SHP77 (cell line): ENCODE results near the gene ITPA.
"Not testable (repeated sequence)": the region's sequence is repeated elsewhere in the genome, so short reads cannot be mapped to it uniquely, and the experiment has no call there.

Experiments used
- DNase-seq, 2 experiments: peaks; one replicate each; lab custom pipeline; 2025; lab: John Stamatoyannopoulos, UW

The ITPA gene

DNA sequence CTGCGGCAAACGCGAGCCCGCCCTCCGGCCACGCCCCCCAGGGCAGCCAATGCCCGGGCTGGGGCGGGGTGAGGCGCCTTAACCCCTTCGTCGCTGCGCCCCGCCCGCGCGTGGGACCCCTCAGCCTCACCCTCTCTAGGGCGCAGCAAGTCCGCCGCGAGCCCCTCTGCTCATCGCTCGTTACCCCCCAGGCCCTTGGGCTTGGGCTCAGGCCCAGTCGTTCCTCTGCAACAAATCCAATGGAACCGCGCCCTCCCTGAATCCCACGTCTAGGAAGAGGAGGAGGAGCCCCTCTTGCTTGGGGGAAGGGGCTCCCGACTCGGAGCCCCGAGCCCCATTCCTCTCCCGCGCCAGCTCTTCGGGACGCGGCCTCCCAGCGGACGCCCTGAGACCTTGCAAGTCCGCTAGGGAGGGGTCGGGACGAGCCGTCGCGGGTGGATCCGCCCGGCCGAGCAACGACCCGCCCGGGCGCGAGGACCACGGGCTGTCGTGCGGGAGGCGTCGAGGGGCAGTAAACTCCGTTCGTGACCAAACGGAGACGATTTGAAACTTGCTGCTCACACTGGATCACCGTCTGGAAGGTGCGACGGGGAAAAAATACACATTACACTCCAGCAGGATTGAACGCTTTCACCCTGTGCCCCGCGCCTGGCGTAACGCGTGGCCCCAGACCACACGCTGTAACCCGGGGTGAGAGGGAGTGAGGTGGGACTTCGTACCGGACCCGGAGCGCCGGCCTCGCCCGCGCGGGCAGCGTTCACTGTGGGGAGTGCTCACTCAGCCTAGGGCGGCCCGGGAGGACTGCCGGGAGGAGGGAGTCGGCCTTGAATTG, 35.5 kb upstream of the ITPA start:
- peak; percentile 81 to 92 for DNase-seq

DNA sequence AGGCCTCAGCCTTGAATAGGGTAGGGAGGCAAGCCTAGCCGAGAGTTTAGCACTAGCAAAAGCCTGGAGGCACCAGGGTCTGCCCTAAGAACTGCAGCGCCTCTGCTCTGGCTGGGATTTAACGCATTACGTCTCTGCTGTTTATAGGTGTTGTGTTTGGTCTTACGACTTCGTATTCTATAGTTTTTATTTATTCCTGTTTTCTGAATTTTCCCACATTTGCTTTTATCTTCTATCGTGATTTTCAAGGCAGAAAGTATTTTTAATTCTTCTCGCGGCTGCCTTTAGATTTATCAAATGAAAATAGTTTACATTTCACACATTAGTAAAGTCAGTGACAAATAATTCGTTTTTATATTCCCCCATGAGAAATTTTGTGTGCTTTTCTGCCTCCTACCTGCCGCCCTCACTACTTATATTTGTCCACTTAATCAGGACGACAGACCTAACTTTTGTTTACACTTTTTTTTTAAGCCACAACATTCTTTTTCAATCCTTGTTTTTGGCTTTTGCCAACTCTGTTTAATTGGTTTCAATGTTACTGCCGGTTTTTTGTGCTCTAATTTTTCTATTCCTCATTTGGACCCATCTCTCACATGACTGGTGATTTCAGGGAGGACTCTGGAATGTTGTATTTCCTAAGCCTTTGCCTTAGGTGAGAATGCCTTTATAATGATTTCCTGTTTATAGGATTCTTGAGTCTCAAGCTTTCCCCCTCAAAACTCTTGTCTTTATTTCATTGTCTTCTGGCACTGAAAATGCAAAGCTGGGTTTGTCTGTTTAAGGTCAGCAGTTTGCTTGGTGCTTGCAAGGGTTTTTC, 34.6 kb upstream of the ITPA start:
- DNase-seq, result peak; percentile 42 to 67

DNA sequence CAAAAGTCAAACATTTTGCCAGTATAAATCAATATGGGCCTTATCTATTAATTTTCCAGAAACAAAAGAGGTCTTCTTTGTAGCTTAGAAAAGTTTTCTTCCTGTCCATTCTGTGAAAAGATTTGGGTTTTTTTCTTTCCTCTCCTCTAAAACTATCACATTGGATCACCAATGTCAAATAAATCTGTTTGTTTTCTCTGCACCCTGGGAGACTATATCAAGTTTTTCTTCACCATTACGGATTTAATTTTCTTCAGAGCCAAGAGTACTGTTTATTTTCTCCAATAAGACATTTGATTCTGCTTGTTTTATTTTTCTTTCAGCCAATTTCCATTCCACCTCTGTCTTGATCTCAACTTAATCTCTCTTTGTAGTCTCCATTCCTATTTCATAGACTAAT, 34.0 kb upstream of the ITPA start:
- no peak for DNase-seq

DNA sequence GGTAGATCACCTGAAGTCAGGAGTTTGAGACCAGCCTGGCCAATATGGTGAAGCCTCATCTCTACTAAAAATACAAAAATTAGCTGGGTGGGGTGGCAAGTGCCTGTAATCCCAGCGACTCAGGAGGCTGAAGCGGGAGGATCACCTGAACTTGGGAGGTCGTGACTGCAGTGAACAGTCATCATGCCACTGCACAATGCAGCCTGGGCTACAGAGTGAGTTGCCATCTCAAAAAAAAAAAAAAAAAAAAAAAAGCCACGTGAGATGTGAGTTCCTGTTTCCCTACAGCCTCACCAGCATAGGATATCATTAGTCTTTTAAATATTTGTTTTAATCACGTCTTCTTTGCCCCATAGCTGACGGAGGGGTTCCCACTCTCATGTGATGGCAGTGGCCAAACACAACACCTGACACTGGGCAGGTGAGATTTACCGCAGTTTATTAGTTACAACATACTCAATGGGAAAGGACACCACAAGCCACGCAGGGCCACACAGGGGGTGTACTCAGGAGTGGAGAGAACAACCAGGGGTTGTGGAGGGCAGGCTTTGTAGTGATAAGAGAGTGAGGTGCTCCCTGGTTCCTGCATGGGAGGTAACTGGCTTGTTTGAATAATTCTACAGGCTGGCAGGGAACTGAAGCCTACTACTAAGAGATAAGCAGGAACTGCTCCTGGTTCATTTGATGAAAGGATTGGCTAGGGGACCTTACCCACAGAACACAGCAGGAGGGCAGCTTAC, 31.4 kb upstream of the ITPA start:
- DNase-seq, result no peak

DNA sequence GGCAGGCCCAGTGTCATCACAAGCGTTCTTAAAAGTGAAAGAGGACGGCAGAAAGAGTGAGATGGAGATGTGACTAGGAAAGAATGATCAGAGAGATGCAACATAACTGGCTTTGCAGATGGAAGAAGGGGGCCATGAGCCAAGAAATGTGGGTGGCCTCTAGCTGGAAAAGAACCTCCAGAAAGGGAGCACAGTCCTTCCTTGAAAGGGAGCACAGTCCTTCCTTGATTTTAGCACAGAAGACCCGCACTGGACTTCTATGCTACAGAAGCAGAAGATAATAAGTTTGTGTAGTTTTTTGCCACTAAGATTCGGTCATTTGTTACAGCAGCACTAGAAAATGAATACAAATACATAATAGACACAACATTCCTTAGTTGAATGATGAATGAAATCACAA, 29.0 kb upstream of the ITPA start:
- no peak for DNase-seq

DNA sequence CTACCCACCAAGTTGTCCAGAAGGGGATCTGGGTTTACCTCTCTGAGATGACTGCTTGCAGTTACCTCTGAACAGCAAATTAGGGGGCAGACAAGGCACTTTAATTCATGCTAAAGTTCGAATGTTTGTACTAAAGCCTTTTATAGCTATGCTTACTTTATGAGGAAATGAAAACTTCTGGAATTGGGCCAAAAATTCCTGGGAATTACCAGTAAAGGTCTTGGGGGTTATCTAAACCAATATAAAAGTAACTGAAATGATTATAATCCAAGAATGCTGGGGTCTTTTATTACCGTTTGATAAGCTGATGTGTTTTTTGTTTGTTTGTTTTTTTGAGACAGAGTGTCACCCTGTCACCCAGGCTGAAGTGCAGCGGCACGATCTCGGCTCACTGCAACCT, 28.0 kb upstream of the ITPA start:
- no peak for DNase-seq

DNA sequence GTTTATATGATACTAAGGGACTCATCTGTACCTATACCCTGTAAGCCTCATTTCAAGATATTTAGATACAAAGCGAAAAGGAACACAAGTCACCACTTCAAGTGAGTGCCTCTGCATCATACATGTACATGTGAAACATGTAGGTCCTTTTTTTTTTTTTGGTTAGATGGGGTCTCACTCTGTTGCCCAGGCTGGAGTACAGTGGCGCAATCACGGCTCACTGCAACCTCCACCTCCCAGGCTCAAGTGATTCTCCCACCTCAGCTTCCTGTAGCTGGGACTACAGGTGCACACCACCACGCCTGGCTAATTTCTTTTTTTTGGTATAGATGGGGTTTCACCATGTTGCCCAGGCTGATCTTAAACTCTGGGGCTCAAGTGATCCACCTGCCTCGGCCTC, 26.9 kb upstream of the ITPA start:
- DNase-seq, result not testable (repeated sequence)

DNA sequence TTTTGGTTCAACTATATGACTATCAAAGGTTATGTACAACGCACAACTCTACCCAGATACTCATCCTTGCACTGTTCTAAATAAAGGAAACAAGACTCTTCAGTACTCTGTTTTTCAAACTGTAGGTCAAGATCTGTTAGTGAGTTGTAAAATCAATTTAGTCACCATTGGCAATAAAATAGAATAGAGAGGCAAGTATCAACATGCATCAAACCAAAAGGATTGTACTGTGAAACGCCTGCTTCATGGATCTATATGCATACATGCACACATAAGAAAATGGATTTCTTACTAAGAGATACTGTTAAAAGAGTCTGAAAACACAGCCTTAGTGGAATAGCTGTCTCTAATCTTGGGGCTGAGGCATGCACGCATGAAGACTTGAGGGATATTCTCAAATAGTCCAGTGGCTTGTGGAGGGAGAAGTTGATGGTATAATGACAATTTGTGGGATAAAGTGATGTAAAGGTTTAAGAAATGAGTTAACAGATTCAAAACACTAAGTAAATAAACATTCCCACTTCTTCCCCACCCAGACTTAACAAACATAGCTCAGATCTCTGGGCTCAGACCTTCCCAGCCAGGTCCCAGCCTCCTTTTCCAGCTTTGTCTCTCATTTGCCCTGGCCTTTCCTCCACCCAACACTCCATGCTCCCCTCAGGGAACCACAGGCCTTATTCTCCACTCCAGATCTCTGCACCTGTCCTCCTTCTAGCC, 25.2 kb upstream of the ITPA start:
- no peak for DNase-seq

DNA sequence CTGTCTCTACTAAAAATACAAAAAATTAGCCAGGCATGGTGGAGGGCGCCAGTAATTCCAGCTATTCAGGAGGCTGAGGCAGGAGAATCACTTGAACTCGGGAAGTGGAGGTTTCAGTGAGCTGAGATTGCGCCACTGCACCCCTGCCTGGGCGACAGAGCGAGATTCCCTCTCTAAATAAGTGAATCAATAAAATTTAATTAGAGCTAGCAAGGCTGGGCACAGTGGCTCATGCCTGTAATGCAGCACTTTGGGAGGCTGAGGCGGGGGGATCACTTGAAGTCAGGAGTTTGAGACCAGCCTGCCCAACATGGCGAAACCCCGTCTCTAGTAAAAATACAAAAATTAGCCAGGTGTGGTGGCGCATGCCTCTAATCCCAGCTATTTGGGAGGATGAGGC, 21.4 kb upstream of the ITPA start:
- DNase-seq, result not testable (repeated sequence)

DNA sequence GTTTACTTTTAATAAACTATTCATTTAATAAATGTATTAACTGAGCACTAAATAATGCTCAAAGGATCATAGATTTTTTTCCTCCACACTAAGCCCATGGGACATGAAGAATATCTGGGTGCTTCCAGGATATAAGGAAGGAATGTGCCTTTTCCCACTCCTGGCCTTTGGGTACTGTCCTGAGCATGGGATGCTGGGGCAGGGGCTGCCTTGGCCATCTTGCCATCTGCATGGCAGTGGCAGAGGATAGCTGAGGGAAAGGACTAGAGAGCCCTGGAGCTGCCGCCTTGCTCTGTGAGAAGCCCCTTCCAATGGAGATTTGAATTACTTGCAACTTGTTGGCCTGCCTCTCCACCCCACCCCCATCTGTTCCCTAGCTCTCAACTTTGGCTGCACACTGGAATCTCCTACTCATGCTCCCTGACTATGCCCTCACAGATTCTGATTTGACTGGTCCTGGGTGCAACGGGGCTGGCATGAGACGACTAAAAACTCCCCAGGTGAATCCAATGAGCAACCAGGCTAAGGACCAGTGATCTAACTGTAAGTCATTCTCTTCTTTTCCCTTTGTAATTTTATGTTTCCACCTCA, 20.4 kb upstream of the ITPA start:
- DNase-seq, result no peak

DNA sequence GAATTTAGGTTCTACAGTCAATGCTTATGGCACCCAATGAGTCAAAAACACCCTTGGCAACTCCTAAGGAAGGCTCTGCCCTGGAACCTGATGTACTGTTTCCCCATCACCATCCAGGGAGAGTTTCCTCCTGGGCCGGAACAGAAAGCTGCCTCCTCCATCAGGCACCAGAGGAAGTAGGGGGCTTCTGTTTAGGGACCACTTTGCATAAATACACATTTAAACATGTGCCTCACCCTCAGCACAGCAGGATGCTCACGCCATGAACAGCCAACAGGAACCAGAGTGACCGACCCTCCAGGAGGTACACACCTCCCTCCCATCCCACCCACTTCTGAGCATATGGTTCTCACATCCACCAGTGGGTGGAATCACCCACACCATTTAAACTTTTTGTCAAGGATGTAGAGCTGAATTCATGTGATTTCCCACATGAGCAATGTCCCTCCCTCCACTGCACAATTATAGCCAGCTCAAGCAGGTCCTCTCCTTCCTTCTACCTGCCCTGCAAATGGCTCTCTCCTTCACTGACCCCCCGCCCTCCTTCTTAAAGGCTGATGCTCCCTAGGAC, 19.7 kb upstream of the ITPA start:
- no peak for DNase-seq

DNA sequence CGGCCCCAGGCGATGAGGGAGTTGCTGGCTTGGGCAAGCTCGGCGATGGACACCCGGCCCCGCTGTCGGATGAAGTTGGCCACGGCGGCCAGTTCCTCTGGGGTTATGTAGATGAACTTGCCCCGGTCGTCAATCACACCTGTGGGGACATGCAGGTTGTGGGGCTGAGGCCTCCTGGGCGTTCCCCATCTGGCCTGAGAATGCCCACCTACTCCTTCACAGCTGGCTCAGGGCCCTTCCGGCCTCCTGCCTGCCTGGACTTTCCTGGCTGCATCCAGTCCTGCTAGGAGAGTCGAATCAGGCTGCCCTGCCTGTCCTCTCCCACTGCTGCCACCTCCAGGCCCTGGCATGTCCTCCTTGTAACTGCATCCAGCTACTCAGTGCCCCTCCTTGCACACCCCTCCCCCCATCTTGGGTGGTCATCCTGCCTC, 18.6 kb upstream of the ITPA start:
- DNase-seq, result no peak

DNA sequence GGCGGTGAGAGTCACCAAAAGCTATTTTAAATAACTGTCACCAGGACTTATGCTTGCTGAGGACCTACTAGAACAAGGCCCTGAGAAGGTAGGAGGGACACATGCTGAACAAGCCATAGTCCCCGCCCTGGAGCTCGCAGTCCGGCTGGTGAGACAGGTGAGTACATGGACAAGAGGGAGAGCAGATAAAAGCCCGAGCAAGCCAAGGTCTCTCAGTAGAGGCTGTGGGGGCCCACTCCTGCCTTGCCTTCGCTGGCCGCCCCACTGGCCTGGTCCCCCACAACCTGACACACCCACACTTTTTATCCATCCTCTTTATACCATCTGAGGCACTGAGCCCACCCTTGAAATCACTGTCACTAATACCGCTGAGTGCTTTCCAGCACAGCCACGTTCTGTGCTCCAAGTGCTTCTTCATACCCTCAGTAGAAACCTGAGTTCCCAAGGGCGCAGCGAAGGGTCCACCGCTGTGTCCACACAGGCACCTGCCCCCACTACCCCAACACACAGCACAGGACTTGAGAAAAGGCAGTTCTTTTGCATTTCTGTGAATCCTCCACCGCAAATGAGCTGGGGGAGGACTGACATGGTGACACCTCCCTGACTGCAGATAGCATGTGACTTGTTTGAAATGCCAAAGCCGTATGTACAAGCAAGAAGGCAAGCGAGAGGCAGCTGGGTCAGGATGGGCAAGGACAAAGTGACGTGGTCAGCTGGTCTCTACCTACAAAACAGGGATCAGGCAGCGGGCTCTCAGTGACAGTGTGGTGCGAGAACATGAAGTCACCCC, 16.9 kb upstream of the ITPA start:
- no peak for DNase-seq

DNA sequence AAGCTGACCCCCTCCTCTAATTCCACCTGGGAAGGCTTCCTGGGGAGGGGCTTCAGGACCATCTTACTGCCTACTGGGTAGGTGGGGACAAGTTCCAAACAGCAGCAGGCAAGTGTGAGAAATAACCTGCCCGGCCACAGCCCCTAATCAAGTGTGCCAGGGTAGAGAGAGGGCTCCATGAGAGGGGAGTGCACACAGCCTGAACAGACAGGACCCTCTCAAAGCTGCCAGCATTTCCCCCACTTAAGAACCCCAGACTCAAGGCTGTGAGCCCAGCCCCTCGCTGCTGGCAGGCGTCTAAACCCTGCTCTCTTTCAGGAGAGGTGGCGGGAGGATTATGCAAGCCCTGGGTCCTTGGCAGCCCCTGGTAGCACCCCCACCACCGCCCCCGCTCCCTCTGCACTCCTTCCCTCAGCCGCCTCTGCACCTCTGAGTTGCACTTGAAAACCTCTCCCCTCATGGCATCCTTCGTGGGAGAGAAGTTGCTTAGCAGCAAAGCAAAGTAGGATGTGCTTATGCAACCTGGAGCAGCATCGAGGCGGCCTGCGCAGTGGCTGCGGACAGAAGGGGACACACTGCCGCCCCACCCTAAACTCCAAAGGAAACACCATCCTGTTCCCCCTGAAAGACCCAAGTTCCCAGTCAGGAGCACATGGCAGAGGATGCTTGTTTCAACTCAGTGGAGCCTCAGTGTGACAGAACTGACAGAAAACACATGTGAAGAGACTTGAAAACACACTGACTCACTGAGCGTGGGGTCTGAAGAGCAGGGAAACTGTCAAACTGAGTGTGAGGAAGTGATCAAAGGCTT, 15.3 kb upstream of the ITPA start:
- no peak for DNase-seq

DNA sequence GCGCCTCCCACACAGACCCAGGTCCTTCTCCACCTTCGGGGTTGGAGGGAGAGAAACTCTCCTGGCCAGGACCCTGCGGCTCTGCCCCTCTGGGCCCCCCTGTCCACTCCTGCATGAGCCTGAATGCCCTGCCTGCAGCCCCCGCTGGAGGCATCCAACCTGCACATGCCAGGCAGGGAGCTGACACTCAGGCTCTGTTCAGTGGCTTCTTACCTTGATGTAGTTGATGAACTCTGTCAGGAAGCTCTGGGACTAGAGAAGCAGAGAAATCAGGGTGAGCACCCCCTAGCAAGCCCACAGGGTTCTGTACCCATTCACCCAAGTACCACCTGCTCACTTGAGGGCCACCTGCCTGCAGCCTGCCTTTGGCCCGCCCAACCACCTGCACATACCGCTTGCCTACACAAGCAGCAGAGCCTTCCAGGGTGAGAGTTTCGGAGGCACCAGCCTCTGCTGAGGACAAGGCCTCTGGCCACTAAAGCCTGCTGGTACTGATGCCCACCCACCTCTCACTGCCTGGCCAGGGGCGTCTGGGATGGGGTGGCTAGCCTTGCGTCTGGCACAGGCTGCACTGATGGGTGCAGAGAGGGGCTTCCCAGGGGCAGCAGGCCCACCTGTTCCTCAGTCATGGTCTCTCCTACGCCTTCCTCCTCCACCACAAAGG, 14.5 kb upstream of the ITPA start:
- no peak for DNase-seq

DNA sequence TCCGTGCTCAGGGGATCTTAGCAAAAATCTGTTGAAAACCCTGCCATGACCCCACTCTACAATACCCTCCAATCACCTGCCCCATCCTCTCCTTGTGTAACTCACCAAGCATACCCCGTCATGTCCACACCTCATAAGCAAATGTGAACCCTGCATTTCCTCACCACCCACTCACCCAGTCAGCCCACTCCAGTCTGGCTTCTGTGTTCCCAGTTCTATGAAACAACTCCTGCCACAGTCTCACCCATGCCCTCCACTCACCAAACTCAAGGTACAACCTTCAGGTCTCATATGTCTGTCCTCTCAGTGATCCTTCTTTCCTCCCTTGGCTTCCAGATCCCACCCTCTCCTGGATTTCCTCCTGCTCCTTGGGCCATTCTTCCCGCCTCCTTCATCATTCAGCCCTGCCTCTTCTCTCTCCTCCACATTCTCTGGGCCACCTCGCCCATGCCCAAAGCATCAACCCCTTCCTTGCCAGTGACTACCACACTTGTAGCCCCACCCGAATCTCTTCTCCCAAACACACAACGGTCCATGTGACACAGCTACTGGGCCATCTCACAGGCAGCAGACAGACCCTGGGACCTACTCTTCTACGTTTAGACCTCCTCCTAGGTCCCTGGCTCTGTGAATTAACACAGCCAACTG, 13.6 kb upstream of the ITPA start:
- no peak for DNase-seq

DNA sequence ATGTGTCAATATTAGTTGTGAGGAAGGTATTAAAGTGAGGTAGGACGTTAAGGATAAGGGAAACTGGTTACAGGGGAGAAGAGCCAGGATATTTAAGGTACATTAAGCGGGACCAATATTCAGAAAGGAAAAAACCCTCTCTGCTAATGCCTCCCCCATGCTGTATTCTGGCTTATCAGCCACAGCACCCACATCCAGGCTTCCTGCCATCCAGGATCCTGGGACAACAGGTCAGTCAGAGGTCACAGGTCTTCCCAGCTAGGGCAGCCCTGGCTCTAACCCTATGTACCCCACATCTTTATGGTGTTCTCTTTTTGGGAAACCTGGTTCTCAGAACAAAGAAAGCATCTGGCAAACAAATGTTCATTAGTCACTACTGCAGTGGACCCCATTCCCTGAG, 10.1 kb upstream of the ITPA start:
- no peak for DNase-seq

DNA sequence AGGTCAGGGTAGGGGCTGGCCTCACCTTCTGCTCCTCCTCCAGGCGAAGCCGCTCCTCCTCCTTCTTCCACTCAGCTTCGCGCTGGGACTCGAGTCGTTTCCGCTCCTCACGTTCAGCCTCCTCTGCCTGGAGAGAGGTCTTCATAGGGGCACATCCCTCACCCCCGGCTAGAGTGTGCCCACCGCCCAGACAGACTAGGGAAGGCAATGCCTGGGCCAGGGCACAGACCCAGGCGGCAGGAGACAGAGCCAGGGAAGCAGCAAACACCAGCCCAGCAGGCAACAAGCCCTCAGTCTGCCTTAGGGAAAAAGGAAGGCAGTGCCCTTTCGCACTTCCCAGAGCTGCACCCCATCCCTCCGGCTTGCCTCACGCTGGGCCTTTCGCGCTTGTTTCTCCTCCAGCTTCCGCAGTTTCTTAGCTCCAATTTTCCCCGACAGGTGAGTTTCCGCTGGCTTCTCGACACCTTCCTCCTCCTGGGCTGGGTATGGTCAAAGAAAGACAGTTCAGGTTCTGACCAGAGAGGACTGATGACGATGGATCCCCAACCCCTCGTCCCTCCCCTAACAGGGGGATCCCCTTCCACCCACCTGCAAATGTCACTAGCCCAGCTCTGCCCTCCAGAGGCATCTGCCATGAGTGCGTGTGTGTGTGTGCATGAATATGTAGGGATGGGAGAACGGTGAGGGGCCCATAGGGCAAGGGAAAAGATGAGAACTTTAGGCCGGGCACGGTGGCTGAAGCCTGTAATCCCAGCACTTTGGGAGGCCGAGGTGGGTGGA, 9.1 kb upstream of the ITPA start:
- DNase-seq, result no peak
